Common myeloid progenitor, CD34-positive (primary cell): ENCODE measurements around the gene GBP1.
"Not testable (repeated sequence)": the region's sequence is repeated elsewhere in the genome, so short reads cannot be mapped to it uniquely, and the experiment has no call there.

Experiments
- CTCF ChIA-PET: fragments of 350-600 bp; sonication (Branson Sonifier 250); formaldehyde crosslinking; loops from one replicate; lab custom pipeline; 2021; ENCODE audit warnings: antibody characterized with exemption; lab: Charles Lee
- POLR2A ChIA-PET: fragments of 350-600 bp; sonication (Branson Sonifier 250); formaldehyde crosslinking; loops from one replicate; lab custom pipeline; 2021; ENCODE audit warnings: antibody characterized with exemption; lab: Charles Lee
- DNase-seq, 3 donors: peaks; one replicate each; pipeline versions ENCODE4 v3.0.0 to v3.0.0-alpha.2; 2013
- H3K27ac ChIP-seq, 2 experiments: 1 replicate in 1 of 2; 2 replicates in 1 of 2; pipeline ENCODE4 v1.7.0; 2013; ENCODE audit warnings: inconsistent platforms in 2 of 2, low read length in 2 of 2, mild to moderate bottlenecking in 2 of 2, low read depth in 1 of 2, moderate library complexity in 1 of 2; ENCODE audit not compliant: severe bottlenecking in 2 of 2, insufficient read depth in 1 of 2, poor library complexity in 1 of 2
- H3K27me3 ChIP-seq, 5 experiments: replicated peaks in 2 of 5; 1 replicate in 3 of 5; 2 replicates in 2 of 5; pipeline versions ENCODE4 v1.6.1 to v1.7.0; 2013; ENCODE audit warnings: low read length in 4 of 5, mild to moderate bottlenecking in 2 of 5, moderate library complexity in 2 of 5, inconsistent platforms in 1 of 5; ENCODE audit not compliant: insufficient read depth in 5 of 5, control insufficient read depth in 4 of 5
- H3K36me3 ChIP-seq, 4 experiments: 1 replicate in 2 of 4; 2 replicates in 2 of 4; pipeline versions ENCODE4 v1.6.1 to v1.7.0; 2013; ENCODE audit warnings: low read length in 3 of 4, control low read depth in 1 of 4, mild to moderate bottlenecking in 1 of 4; ENCODE audit not compliant: control insufficient read depth in 4 of 4, insufficient read depth in 4 of 4
- H3K4me1 ChIP-seq, 4 experiments: 1 replicate in 3 of 4; 2 replicates in 1 of 4; pipeline versions ENCODE4 v1.6.1 to v1.7.1; 2013; ENCODE audit warnings: low read length in 3 of 4, mild to moderate bottlenecking in 3 of 4, control low read depth in 1 of 4, inconsistent platforms in 1 of 4, moderate library complexity in 1 of 4; ENCODE audit not compliant: control insufficient read depth in 4 of 4, insufficient read depth in 4 of 4; ENCODE audit errors: control extremely low read depth in 1 of 4
- H3K4me3 ChIP-seq, 7 experiments: 1 replicate in 4 of 7; 2 replicates in 3 of 7; pipeline versions ENCODE4 v1.5.1 to v1.7.0; 2013; ENCODE audit warnings: mild to moderate bottlenecking in 7 of 7, low read length in 6 of 7, moderate library complexity in 6 of 7, inconsistent platforms in 2 of 7, low read depth in 2 of 7, control low read depth in 1 of 7; ENCODE audit not compliant: insufficient read depth in 4 of 7, control insufficient read depth in 1 of 7; ENCODE audit errors: extremely low read depth in 1 of 7
- H3K9me3 ChIP-seq, 5 experiments: 1 replicate in 4 of 5; 2 replicates in 1 of 5; pipeline versions ENCODE4 v1.6.1 to v1.7.1; 2013; ENCODE audit warnings: low read length in 4 of 5, mild to moderate bottlenecking in 2 of 5, inconsistent platforms in 1 of 5, low read depth in 1 of 5, moderate library complexity in 1 of 5; ENCODE audit not compliant: control insufficient read depth in 4 of 5, insufficient read depth in 2 of 5; ENCODE audit errors: control extremely low read depth in 1 of 5
- whole genome bisulfite sequencing: methylation state at CpG from one replicate; pipeline ENCODE4 v1.1.5; 2013; ENCODE audit not compliant: insufficient coverage; 5-methylcytosine and 5-hydroxymethylcytosine counted together

The GBP1 gene

GRCh38 chr1:89047734-89048133, 17.3 kb downstream of the GBP1 start:
- DNase-seq = no peak
- WGBS = no CpG with 5 or more reads among the region's 3 CpGs
- Histone ChIP-seq H3K27me3 (no peaks in the 10 kb centered on the region), H3K4me3 (no peak overlapping the region), H3K36me3 (peaks cover 0 to 9% (median 1%) of the 10 kb centered on the region in 4 experiments), H3K9me3 (peaks cover 0 to 12% (median 8%) of the 10 kb centered on the region in 5 experiments), H3K27ac (no peak overlapping the region), H3K4me1 (no peaks in the 10 kb centered on the region)
- POLR2A ChIA-PET = no interaction called here
- CTCF ChIA-PET = interaction anchor here (1.1 kb wide), 2 partner anchors 17 to 21 kb away, joined by 3 to 4 read pairs; partner anchors contain the start of gene GBP1

- H3K36me3 ChIP-seq, H3K27me3 ChIP-seq, H3K4me1 ChIP-seq, DNase-seq, POLR2A ChIA-PET, CTCF ChIA-PET, H3K4me3 ChIP-seq, H3K27ac ChIP-seq: not testable (repeated sequence)
- peaks cover 0 to 16% (median 12%) of the 10 kb centered on the region in 5 experiments for H3K9me3 ChIP-seq
- 86% methylated on average over 5 of the region's 6 CpGs for WGBS
These were observed 18.5 kb downstream of the GBP1 start for GRCh38 chr1:89046318-89047183.

- Histone ChIP-seq H3K9me3 (peaks cover 0 to 16% (median 12%) of the 10 kb centered on the region in 5 experiments), H3K27me3 (no peaks in the 10 kb centered on the region), H3K4me1 (no peaks in the 10 kb centered on the region), H3K4me3 (no peak overlapping the region), H3K36me3 (no peaks in the 10 kb centered on the region), H3K27ac (no peak overlapping the region)
- ChIA-PET POLR2A (no interaction called here), CTCF (no interaction called here)
- DNase-seq = no peak
- WGBS = no CpG with 5 or more reads among the region's 2 CpGs
These were observed 19.9 kb downstream of the GBP1 start for GRCh38 chr1:89044970-89045721.

- Histone ChIP-seq H3K36me3 (no peaks in the 10 kb centered on the region), H3K4me1 (no peaks in the 10 kb centered on the region), H3K9me3 (peaks cover 0 to 16% (median 12%) of the 10 kb centered on the region in 5 experiments), H3K27me3 (no peaks in the 10 kb centered on the region), H3K4me3 (no peak overlapping the region), H3K27ac (no peak overlapping the region)
- DNase-seq = no peak
- 84% methylated on average over 4 of the region's 5 CpGs for WGBS
- CTCF ChIA-PET = no interaction called here
- POLR2A ChIA-PET = no interaction called here
These were observed 21.1 kb downstream of the GBP1 start for GRCh38 chr1:89043940-89044339.

GRCh38 chr1:89042491-89042890, 22.5 kb downstream of the GBP1 start:
- no peak overlapping the region for H3K27ac ChIP-seq
- H3K4me3 ChIP-seq = no peak overlapping the region
- no peaks in the 10 kb centered on the region for H3K4me1 ChIP-seq
- ChIA-PET CTCF (interaction anchor here (1.1 to 1.4 kb wide), 2 partner anchors 12 to 14 kb away, joined by 3 read pairs; no protein-coding TSS in a partner anchor), POLR2A (no interaction called here)
- DNase-seq = no peak
- no peaks in the 10 kb centered on the region for H3K27me3 ChIP-seq
- WGBS = 97% methylated on average over 6 of the region's 7 CpGs
- H3K9me3 ChIP-seq = peaks cover 0 to 16% (median 12%) of the 10 kb centered on the region in 5 experiments
- no peaks in the 10 kb centered on the region for H3K36me3 ChIP-seq

GRCh38 chr1:89041721-89042120, 23.3 kb downstream of the GBP1 start:
- Histone ChIP-seq H3K36me3 (no peaks in the 10 kb centered on the region), H3K4me1 (no peaks in the 10 kb centered on the region), H3K27ac (no peak overlapping the region), H3K27me3 (no peaks in the 10 kb centered on the region), H3K9me3 (peaks cover 0 to 16% (median 12%) of the 10 kb centered on the region in 5 experiments), H3K4me3 (no peak overlapping the region)
- CTCF ChIA-PET = interaction anchor here (1.1 to 1.4 kb wide), 2 partner anchors 12 to 15 kb away, joined by 3 read pairs; no protein-coding TSS in a partner anchor
- no CpG with 5 or more reads among the region's 1 CpG for WGBS
- no peak for DNase-seq
- POLR2A ChIA-PET = no interaction called here
